ES-I3 (cell line): Measurements from ENCODE around the gene PRIMPOL.
"Not testable (repeated sequence)": the region's sequence is repeated elsewhere in the genome, so short reads cannot be mapped to it uniquely, and the experiment has no call there.

Experiments
- H3K36me3 ChIP-seq: 2 replicates; pipeline ENCODE4 v1.6.1; 2013; ENCODE audit warnings: mild to moderate bottlenecking, low read length, control low read depth, moderate library complexity; ENCODE audit not compliant: insufficient read depth
- H3K4me1 ChIP-seq: 2 replicates; pipeline ENCODE4 v1.6.1; 2013; ENCODE audit warnings: mild to moderate bottlenecking, control low read depth, low read length; ENCODE audit not compliant: insufficient read depth
- H3K9ac ChIP-seq: 2 replicates; pipeline ENCODE4 v1.6.1; 2013; ENCODE audit warnings: low read depth, mild to moderate bottlenecking, low read length, moderate library complexity
- H3K9me3 ChIP-seq: 2 replicates; pipeline ENCODE4 v1.6.1; 2013; ENCODE audit warnings: mild to moderate bottlenecking, low read length, moderate library complexity; ENCODE audit not compliant: control insufficient read depth, insufficient read depth

PRIMPOL gene

DNA sequence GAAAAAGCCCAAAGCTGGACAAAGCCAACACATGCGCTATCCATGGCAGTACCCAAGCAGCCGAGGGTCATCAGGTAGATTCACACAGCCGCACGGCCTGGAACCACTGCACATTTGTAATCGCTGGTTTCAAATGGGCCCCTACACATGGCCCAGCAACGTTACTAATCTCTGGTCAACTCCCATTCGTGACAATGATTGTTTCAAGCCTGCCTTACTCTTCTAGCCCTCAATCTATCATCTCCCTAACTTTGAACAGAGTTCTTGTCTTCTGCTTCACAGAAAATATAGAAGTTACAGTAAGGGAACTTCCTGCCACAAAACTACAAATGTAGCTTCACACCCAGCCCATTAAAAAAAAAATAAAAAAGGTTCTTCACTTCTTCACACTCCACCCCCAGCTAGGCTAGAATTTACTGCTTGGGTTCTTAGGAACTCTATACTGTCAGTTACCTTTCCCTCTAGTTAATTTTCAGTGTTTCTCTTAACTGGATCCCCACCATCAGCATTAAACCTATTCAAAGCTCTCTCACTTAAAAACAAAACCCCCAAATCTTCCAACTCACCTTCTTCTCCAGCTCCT, 24.5 kb upstream of the PRIMPOL start:
- Histone ChIP-seq H3K9ac (no peak overlapping the region), H3K36me3 (peaks cover 10% of the 10 kb centered on the region), H3K4me1 (no peaks in the 10 kb centered on the region), H3K9me3 (peaks cover 7% of the 10 kb centered on the region)

DNA sequence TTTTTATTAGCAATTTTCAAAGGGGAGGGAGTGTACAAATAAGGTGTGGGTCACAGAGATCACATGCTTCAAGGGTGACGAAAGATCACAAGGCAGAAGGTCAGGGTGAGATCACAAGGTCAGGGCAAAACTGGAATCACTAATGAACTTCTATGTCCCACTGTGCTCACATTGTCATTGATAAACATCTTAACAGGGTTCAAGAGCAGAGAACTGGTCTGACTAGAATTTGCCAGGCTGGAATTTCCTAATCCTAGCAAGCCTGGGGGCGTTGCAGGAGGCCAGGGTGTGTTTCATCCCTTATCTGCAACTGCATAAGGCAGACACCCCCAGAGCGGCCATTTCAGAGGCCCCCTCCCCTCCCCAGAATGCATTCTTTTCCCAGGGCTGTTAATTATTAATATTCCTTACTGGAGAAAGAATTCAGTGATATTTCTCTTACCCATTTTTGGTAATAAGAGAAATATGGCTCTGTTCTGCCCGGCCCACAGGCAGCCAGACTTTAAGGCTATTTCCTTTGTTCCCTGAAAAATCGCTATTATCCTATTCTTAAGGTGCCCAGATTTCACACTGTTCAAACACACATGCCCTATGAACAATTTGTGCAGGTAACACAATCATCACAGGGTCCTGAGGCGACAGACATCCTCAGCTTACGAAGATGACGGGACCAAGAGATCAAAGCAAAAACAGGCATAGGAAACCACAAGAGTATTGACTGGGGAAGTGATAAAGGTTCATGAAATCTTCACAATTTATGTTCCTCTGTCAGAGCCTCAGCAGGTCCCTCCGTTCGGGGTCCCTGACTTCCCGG, 23.5 kb upstream of the PRIMPOL start:
- peaks cover 14% of the 10 kb centered on the region for H3K36me3 ChIP-seq
- not testable (repeated sequence) for H3K9ac ChIP-seq, H3K4me1 ChIP-seq, H3K9me3 ChIP-seq

DNA sequence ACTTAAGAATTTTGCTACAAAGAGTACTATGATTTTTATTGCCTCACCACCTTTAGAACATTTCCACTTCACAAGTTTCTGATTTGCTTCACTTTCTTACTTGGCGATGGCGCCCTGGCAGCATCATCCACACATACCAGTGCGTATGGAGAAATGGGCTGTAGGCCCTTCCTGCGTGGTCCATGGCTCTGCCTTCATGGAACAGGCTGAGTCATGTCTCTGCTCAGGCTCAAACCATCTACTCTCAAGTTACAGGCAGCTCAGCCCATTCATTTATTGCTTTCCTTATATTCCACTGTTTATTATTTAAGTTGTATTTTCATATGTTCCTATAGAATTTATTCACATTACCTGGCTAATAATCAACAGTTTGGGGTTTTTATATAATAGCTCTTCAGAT, 21.4 kb upstream of the PRIMPOL start:
- H3K9ac ChIP-seq, result no peak overlapping the region
- H3K4me1 ChIP-seq, result no peaks in the 10 kb centered on the region
- H3K9me3 ChIP-seq, result peaks cover 7% of the 10 kb centered on the region
- H3K36me3 ChIP-seq, result peaks cover 19% of the 10 kb centered on the region

DNA sequence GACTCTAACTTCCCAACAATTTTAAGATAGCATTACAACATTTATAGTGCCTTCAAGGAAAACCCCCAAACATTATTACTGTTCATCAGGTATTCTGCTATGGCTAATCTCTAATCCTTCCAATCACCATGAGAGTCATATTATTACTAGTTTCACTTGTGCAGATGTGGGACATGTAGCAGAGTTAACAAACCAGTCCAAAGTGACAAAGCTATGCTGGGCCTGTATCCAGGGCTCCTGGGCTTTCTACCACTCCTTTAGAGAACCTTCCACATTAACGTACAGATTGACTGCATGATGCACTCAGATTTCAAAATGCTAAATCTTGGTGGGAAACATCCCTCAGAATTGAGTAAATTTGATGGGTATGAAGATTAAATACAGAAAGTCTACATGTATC, 16.7 kb upstream of the PRIMPOL start:
- no peaks in the 10 kb centered on the region for H3K4me1 ChIP-seq
- H3K9me3 ChIP-seq, result no peaks in the 10 kb centered on the region
- no peak overlapping the region for H3K9ac ChIP-seq
- peaks cover 38% of the 10 kb centered on the region for H3K36me3 ChIP-seq

DNA sequence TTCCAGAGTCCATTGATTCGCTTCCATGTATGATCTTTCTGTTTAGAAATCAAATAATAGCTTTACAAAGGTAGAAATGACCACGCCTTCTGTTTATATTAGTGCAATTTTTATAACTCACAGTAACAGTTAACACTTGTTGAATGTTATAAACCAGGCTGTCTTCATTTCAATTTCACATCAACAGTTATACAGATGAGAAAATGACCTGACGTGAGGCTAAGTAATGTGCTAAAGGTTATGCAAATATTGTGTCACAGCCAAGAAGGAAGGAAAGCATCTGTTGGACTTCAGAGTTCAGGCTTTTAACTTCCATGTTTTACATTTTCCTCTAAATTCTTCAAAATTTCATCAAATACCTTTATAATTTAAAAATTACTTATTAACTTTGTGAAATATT, 14.2 kb upstream of the PRIMPOL start:
- Histone ChIP-seq H3K4me1 (no peaks in the 10 kb centered on the region), H3K36me3 (peaks cover 37% of the 10 kb centered on the region), H3K9ac (no peak overlapping the region), H3K9me3 (no peaks in the 10 kb centered on the region)

DNA sequence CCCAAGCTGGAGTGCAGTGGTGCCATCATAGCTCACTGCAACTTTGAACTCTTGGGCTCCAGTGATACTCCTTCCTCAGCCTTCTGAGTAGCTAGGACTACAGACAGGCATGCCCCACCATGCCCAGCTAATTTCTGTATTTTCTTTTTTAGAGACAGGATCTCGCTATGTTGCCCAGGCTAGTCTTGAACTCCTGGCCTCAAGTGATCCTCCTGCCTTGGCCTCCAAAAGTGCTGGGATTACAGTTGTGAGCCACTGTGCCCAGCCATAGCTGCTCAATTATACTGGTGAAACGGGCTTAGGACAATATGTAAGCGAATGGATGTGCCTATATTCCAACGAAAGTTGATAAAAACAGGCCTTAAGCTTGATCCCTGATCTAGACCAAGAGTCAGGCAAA, 13.4 kb upstream of the PRIMPOL start:
- peaks cover 31% of the 10 kb centered on the region for H3K36me3 ChIP-seq
- no peak overlapping the region for H3K9ac ChIP-seq
- peaks cover 4% of the 10 kb centered on the region; the same call in 1 of the 2 replicates for H3K4me1 ChIP-seq

DNA sequence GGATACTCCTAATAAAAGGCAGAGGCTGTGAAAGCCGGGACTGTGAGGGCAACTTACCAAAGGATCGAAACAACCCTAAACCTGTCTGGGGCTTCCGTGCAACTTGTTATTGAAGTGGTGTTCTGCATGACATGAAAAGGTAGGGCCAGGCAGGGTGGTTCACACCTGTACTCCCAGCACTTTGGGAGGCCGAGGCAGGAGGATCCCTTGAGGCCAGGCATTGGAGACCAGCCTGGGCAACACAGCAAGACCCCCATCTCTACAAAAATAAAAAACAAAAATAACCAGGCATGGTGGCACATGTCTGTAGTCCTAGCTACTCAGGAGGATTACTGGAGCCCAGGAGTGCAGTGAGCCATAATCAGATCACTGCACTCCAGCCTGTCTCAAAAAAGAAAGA, 12.6 kb upstream of the PRIMPOL start:
- Histone ChIP-seq H3K36me3 (peaks cover 31% of the 10 kb centered on the region), H3K9me3 (no peaks in the 10 kb centered on the region), H3K4me1 (peaks cover 8% of the 10 kb centered on the region; the same call in 1 of the 2 replicates), H3K9ac (no peak overlapping the region)

More for the DNA sequence above, 13.4 kb upstream of the PRIMPOL start:
- H3K9me3 ChIP-seq, result no peaks in the 10 kb centered on the region

DNA sequence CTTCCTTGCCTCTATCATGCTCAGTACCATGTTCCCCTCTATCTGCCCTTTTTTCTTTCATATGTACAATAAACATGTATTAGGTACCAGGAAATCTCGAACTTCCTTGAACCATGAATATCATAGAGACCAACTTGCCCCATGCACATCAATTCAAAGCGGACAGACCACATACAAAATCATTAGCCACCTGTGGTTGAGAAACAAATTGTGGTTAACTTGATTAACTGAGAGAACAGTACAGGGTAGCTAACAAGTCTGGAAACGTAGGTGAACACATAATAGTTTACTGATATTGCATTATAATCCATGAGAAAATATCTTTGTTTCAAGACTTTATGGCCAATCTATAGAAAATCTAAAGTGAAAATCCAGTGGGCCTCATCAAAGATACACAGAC, 8.5 kb upstream of the PRIMPOL start:
- Histone ChIP-seq H3K9ac (no peak overlapping the region; the same call in 1 of the 2 replicates), H3K36me3 (peaks cover 24% of the 10 kb centered on the region), H3K4me1 (peaks cover 35% of the 10 kb centered on the region), H3K9me3 (no peaks in the 10 kb centered on the region)

DNA sequence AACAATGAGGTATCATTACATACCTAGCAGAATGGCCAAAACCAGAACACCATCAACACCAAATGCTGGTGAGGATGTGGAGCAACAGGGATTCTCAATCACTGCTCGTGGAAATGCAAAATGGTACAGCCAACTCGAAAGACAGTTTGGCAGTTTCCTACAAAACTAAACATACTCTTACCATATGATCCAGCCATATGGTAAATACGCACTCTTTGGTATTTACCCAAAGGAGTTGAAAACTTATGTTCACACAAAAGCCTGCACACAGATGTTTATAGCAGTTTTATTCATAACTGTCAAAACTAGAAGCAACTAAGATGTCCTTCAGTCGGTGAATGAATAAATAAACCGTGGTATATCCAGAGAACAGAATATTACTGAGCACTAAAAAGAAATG, 8.1 kb upstream of the PRIMPOL start:
- Histone ChIP-seq H3K9me3 (no peaks in the 10 kb centered on the region), H3K4me1 (peaks cover 35% of the 10 kb centered on the region), H3K9ac (no peak overlapping the region), H3K36me3 (peaks cover 21% of the 10 kb centered on the region)

DNA sequence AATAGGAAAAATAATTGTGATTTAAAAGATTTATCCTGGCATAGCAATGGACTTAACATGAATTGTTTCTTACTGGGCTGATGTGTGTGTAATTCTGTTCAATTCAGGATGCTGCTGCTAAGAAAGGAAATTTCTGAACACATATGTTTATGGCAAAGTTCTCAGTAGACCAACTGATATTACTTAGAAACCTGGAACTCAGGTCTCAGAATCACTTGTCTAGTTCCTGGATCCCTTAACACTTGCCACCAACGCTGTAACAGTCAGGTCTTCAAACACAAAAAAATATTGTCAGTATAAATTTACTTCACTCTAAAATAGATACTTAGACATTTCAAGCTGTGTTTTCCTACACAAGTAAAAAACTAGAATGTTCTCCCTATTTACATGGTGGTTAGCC, 5.8 kb upstream of the PRIMPOL start:
- H3K36me3 ChIP-seq, result peaks cover 14% of the 10 kb centered on the region; the same call in 1 of the 2 replicates
- H3K9me3 ChIP-seq, result no peaks in the 10 kb centered on the region
- peaks cover 35% of the 10 kb centered on the region for H3K4me1 ChIP-seq
- no peak overlapping the region for H3K9ac ChIP-seq

DNA sequence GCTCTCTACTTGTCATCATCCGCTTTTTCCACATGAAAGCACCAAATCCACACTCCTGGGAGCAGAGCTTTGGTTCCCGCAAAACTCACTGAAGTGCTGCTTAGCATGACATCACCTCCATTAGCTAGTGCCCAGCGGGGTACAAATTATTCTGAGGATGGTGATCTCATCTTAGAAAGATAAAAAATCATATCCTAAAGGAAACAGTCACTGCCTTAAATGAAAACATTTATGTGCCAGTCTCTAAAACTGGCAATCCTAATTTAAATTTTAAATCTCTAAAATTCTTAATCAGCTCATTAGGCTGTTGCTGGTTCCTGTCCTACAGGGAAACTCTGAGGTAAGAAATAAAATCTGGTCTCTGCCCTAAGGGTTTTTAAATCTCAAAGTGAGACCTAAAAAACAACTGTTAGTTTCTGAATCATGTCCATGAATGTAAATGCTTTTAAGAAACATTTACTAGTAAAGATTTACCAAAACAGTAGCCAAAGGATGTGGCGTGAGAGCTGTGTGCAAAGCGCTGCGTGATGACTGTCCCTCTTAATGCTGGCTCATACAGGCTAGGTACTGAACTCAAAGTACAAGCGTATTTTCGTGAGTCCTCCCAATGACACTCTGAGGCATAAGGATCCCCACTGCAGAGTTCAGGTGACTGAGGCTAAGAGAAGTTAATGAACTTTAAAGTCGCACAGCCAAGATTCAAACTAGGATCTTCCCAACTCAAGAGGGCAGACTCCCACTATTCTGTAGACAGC, 4.8 kb upstream of the PRIMPOL start:
- Histone ChIP-seq H3K9ac (peak overlapping the region; percentile 22; the same call in 1 of the 2 replicates), H3K9me3 (no peaks in the 10 kb centered on the region)

DNA sequence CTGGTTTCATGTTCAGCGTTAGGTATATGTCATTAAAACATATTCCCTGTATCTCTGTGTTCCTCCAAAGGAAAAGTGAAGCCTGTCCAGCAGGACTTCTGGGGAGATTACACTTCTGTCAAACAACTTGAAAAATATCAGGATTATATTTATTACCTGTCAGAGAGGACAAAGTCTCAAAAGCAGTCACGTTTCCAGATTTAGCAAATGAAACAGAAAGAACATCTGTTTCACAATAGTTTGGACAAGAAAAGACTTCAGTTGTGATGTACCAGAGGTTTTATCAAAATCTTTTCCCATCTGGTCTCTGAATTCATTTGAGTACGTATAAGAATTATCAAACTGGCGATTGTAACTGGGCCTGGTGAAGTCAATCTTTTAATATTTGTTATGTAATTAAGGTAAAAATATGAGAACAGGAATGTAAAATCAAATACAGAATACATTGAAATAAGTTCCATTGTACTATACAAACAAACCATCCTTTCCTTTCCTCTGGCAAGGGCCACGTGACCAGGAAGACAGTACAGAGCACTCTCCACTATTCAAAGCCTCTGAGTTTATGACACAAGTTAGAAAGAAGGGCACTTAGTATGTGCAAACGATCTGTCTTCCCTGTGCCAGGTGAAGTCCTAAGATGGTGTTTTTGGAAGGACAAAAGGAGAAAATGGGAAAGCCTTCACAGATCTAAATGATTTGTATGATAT, 3.5 kb upstream of the PRIMPOL start:
- H3K9ac ChIP-seq, result 0 out of 2 replicates have a peak overlapping the region, but pooled peaks have one; percentile 6
- H3K36me3 ChIP-seq, result peaks cover 9% of the 10 kb centered on the region; the same call in 1 of the 2 replicates
- H3K9me3 ChIP-seq, result no peaks in the 10 kb centered on the region
- peaks cover 32% of the 10 kb centered on the region for H3K4me1 ChIP-seq

More for the DNA sequence above, 4.8 kb upstream of the PRIMPOL start:
- Histone ChIP-seq H3K36me3 (peaks cover 9% of the 10 kb centered on the region; the same call in 1 of the 2 replicates), H3K4me1 (peaks cover 35% of the 10 kb centered on the region)

- Histone ChIP-seq H3K9me3 (no peaks in the 10 kb centered on the region), H3K36me3 (peaks cover 9% of the 10 kb centered on the region; the same call in 1 of the 2 replicates), H3K9ac (peak overlapping the region; percentile 93), H3K4me1 (peaks cover 33% of the 10 kb centered on the region)
These were observed 2.1 kb upstream of the PRIMPOL start for GRCh38 chr4:184647266-184648053.
